GM18861 (cell line): ENCODE results near the gene ERMP1.
A peak's percentile ranks its signal among the peaks of the same experiment; 100 is the strongest.
"Not testable (repeated sequence)": the region's sequence is repeated elsewhere in the genome, so short reads cannot be mapped to it uniquely, and the experiment has no call there.

Experiments
- ATAC-seq: cut with Tn5 transposase; IDR thresholded peaks from one replicate; pipeline ENCODE4 v1.9.1; 2021; ENCODE audit not compliant: unreplicated experiment

ERMP1 gene

DNA sequence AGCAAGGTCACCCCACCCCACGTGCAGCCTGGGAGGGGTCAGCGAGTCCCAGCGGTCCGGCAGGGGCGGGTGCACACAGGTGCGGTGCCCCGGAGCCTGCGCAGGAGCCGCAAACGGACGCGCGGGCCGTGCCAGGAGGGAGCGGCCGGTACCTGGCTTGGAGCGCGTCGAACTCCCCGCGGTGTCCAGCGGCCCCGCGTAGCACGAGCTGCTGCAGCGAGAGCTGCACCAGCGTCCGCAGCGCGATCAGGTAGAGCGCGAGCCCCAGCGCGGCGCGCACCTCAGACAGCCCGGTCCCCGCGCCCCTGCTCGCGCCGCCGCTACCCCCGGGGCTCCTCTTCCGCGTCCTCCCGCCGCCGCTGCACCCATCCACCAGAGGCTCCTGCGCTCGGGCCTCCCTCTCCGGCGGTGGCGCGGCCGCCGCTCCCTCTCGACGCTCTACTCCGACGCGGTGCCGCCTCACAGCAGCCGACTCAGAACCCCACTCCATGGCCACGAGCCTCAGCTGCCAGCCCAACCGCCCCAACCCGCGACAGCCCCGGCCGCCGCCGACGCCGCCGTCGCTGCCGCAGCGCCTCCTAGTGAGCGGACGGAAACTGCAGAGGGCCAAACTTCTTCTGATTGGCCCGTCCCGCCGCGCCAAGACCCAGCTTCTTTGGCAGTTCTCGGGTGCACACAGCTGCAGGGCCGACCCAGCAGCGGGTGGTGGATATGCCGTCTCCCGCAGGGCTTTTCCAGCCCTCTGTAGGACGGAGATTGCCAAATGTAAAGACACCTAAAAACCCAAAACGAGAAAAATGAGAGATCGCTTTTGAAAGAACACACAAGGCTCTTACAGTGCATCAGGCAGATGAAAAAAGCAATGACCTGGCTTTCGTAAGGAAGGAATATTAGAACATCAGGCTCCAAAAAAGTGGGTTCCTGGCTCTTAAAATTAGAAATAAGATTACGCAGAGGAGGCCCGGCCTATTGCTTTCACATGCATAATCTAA, at the start of gene ERMP1:
Gene ERMP1 (minus strand): TSS at position 580 of the 992 bp plus-strand sequence. CDS start 90 bp downstream, at position 490.
- peak; percentile 57 for ATAC-seq

- not testable (repeated sequence) for ATAC-seq
Observed at GRCh38 chr9:5882244-5883012, 49.5 kb upstream of the ERMP1 start.

GRCh38 chr9:5879419-5880181, 46.7 kb upstream of the ERMP1 start:
- ATAC-seq = no peak

GRCh38 chr9:5876711-5877110, 43.8 kb upstream of the ERMP1 start:
- ATAC-seq = no peak

GRCh38 chr9:5876026-5876425, 43.1 kb upstream of the ERMP1 start:
- ATAC-seq = no peak

DNA sequence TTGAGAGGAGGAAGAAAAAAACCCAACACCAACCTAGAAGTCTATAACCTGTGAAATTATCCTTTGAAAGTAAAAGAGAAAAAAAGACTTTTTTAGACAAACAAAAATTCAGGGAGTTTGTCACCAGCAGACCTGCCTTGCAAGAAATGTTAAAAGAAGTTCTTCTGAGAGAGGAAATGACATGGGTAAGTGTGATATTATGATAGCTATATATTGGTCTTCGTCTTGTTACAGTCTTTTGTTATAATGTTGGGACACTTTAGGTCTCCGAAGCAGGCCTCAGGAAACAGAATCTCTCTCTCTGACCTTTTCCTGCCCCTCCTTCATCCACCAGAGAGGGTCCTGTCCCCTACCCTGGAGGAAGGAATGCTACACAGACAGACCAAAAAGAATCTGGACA, 41.1 kb upstream of the ERMP1 start:
- ATAC-seq = no peak

DNA sequence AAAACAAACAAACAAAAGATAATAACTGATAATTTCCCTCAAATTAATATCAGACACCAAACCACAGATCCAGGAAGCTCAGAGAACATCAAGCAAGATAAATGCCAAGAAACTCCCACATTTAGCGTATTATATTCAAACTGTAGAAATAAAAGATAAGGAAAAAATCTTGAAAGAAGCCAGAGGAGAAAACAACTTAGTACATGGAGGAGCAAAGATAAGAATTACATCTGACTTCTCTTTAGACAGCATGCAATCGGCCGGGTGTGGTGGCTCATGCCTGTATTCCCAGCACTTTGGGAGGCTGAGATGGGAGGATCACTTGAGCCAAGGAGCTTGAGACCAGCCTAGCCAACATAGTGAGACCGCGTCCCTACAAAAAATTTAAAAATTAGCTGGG, 40.5 kb upstream of the ERMP1 start:
- no peak for ATAC-seq

- no peak for ATAC-seq
Observed at GRCh38 chr9:5872511-5872910, 39.6 kb upstream of the ERMP1 start.

GRCh38 chr9:5871785-5872184, 38.9 kb upstream of the ERMP1 start:
- ATAC-seq = no peak

GRCh38 chr9:5870691-5871090, 37.8 kb upstream of the ERMP1 start:
- ATAC-seq = no peak

- no peak for ATAC-seq
Observed at GRCh38 chr9:5870020-5870339, 37.1 kb upstream of the ERMP1 start.

DNA sequence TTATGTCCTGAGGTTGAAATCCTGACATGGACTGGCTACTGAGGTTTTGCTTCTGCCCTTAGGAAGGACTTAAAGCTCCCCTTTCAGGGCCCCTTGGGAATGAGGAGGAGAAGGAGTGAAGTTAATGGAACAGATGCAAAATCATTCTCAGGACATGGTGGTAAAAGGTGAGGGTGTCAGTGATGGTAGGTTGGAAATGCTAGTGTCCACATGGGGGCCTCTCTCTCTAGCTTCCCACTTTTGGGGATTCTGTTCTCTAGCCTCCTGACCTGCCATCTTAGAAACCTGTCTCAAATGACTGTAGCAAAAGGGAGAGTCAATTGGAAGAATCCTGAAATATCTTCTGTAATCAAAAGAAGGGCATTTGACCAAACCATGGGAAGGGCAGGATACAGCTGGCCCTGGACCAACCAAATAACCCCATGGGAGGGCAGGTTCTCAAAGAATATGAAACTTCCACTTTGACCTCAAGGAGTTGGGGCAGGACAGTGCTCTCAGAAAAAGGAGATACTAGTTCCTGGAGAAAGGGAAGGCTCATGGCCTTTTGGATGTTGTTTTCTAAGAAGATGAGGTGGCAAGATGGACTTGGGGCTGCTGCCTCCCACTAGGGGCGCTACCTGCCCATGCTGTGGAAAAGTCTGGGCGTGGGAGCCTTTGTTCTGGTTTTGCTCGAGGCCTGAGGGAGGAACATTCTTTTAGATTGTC, 36.5 kb upstream of the ERMP1 start:
- ATAC-seq = no peak

DNA sequence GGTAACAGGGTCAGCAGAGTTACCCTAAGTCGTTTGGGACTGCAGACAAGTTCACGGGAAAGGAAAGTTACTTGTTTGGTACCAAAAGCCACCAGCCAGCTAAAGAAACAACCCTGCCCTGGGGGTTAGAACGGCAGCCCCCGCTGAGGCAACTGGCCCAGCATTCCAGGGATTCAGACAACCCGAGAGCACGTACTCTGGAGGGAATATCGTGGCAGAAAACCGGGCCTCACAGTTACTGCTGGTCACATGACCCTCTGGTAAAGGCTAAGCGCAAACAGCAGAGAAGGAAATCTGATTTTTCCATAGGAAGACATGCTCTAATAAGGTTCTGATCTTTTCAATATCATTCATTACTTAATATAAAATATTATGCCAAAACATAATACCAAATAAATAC, 35.3 kb upstream of the ERMP1 start:
- no peak for ATAC-seq

DNA sequence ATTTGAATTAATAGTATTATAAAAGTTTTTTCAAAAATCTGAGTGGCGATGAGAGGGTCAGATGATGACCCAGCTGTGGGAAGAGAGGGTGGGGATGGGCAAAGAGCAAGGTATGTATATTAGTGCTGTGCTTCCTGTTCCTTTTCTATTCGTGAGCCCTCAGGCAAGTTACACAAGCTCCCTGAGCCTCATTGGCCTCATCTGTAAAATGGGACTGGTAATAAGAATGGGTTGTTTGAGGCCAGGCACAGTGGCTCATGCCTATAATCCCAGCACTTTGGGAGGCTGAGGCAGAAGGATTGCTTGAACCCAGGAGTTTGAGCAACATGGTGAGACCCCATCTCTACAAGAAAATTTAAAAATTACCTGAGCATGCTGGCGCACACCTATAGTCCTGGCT, 33.8 kb upstream of the ERMP1 start:
- no peak for ATAC-seq

GRCh38 chr9:5866272-5866671, 33.4 kb upstream of the ERMP1 start:
- ATAC-seq = no peak

- ATAC-seq = no peak
Observed at GRCh38 chr9:5864446-5864845, 31.5 kb upstream of the ERMP1 start.

GRCh38 chr9:5863092-5863746, 30.3 kb upstream of the ERMP1 start:
- ATAC-seq = no peak

GRCh38 chr9:5858833-5859232, 25.9 kb upstream of the ERMP1 start:
- no peak for ATAC-seq

DNA sequence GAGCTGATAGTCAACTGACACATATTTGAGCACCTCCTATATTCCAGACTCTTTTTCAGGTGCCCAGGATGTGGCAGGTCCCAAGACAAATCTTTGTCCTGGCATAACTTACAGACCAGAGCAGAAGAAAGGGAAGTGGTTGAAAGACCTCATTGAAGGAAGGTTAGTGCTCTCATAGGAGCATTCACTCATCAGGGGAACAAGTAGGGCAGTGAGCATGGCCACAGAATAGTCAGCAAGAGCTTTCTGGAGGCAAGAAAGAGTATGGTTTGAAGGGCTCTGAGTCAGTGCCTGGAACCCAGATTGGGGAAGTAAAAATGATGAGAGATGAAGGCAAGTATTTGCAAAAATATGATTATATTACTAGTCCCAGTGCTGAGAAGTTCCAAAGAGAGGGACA, 25.0 kb upstream of the ERMP1 start:
- no peak for ATAC-seq

DNA sequence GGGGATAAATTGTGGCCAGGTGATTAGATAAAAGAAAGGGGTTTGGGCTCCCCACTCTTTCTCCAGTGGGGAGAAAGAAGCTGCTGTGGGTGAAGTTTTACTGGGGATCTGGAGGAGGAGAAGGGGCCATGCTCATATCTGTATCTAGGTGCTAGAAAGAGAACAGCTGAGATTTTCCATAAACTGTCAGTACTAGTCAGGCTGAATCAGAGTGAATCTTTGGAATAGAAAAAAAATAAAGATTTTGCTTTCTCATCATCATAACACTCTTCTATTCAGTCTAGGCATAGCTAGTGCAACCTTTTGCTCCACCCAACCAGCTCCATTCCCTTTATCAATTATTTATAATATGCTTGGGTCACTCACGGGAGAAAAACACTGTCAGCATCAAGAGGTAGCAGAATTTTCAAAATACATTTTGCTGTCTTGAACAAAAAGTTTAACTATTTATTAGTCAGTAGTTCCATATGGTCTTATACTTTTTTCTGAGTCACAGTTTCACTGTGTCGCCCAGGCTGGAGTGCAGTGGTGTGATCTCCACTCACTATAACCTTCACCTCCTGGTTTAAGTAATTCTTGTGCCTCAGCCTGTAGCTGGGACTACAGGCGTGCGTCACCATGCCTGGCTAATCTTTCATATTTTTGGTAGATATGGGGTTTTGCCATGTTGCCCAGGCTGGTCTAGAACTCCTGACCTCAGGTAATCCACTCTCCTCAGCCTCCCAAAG, 21.3 kb upstream of the ERMP1 start:
- no peak for ATAC-seq
